K562 (cell line): ENCODE measurements around the gene STXBP6. TPM values are rescaled to one million over a fixed set of nuclear protein-coding genes. Genes with fewer than 3 reads are reported as not detected.

ENCODE experiments used
- ATAC-seq: fragments of 200-7000 bp; cut with Tn5 transposase; 3 replicates; pipeline ENCODE4 v1.9.1; 2020; ENCODE audit warnings: moderate library complexity
- BruUV-seq: library from RNA; stranded (reverse); fragments of 400-500 nt; replicated peaks from 2 replicates; lab custom pipeline; 2021; lab: Mats Ljungman, UMichigan
- CTCF ChIA-PET: fragments of 300-600 bp; formaldehyde crosslinking; extraction: SDS; loops from one replicate; lab custom pipeline; 2021; ENCODE audit warnings: low intra/inter-chr PET ratio; lab: Yijun Ruan, JAX
- POLR2A ChIA-PET: fragments of 300-600, 350-650 bp; sonication (Branson Sonifier 250); formaldehyde crosslinking; extraction: SDS; loops from one replicate; lab custom pipeline; 2021; ENCODE audit warnings: antibody characterized with exemption, inconsistent platforms; lab: Yijun Ruan, JAX
- DNase-seq, 4 experiments: peaks; one replicate each; pipeline versions ENCODE4 v3.0.0 to v3.0.0-alpha.2; 2011 to 2018; ENCODE audit warnings: low spot score in 3 of 4, mixed read lengths in 3 of 4; ENCODE audit errors: extremely low read depth in 1 of 4
- FAIRE-seq: peaks from 2 replicates; lab custom pipeline; 2011; peaks lifted over from hg19 to GRCh38; lab: Jason Lieb, UNC
- H2AFZ ChIP-seq: 2 replicates; pipeline ENCODE4 v1.6.0; 2011; ENCODE audit warnings: low read depth, low read length, control low read depth, inconsistent platforms
- H3K27ac ChIP-seq: fragments of 200-600 bp; 3 replicates; pipeline ENCODE4 v1.8.0; 2011; ENCODE audit warnings: low read depth, mild to moderate bottlenecking, control low read depth, inconsistent platforms, low read length, moderate library complexity, mixed read lengths; ENCODE audit errors: extremely low read depth
- H3K27me3 ChIP-seq, 2 experiments: fragments of 300-600 bp in 1 of 2; 2 replicates in 1 of 2; 3 replicates in 1 of 2; pipeline versions ENCODE4 v1.6.0 to v1.8.0; 2011; ENCODE audit warnings: inconsistent platforms in 2 of 2, low read length in 2 of 2, mild to moderate bottlenecking in 1 of 2, mixed read lengths in 1 of 2, moderate library complexity in 1 of 2; ENCODE audit not compliant: control insufficient read depth in 2 of 2, insufficient read depth in 2 of 2
- H3K36me3 ChIP-seq: fragments of 300-600 bp; 3 replicates; pipeline ENCODE4 v1.8.0; 2011; ENCODE audit warnings: mild to moderate bottlenecking, low read length, inconsistent platforms; ENCODE audit not compliant: control insufficient read depth, insufficient read depth
- H3K4me1 ChIP-seq, 2 experiments: fragments of 200-600 bp in 1 of 2; replicated peaks in 1 of 2; 2 replicates in 1 of 2; 3 replicates in 1 of 2; pipeline versions ENCODE4 v1.5.1 to v1.8.0; 2011; ENCODE audit warnings: inconsistent platforms in 2 of 2, low read length in 2 of 2, mild to moderate bottlenecking in 1 of 2, mixed read lengths in 1 of 2, moderate library complexity in 1 of 2; ENCODE audit not compliant: control insufficient read depth in 2 of 2, insufficient read depth in 2 of 2
- H3K4me2 ChIP-seq: 2 replicates; pipeline ENCODE4 v1.6.1; 2011; ENCODE audit warnings: low read length, control low read depth, inconsistent platforms, mixed read lengths; ENCODE audit not compliant: insufficient read depth
- H3K4me3 ChIP-seq: fragments of 200-600 bp; sonication (generic), shearing (Covaris generic); 2 replicates; pipeline ENCODE4 v1.5.1; 2016; ENCODE audit warnings: control low read depth, inconsistent platforms
- H3K79me2 ChIP-seq: fragments of 200-600 bp; 3 replicates; pipeline ENCODE4 v1.8.0; 2011; ENCODE audit warnings: low read length, inconsistent platforms; ENCODE audit not compliant: control insufficient read depth, insufficient read depth
- H3K9ac ChIP-seq, 2 experiments: 2 replicates each; pipeline versions ENCODE4 v1.6.0 to v1.6.1; 2011; ENCODE audit warnings: low read depth in 2 of 2, low read length in 2 of 2, control low read depth in 1 of 2, inconsistent platforms in 1 of 2, mild to moderate bottlenecking in 1 of 2, mixed read lengths in 1 of 2; ENCODE audit not compliant: insufficient read depth in 1 of 2
- H3K9me1 ChIP-seq: one replicate; pipeline ENCODE4 v1.6.0; 2011; ENCODE audit warnings: inconsistent platforms, mild to moderate bottlenecking, low read length, moderate library complexity; ENCODE audit not compliant: control insufficient read depth, insufficient read depth
- H3K9me3 ChIP-seq: replicated peaks from 2 replicates; pipeline ENCODE4 v1.5.1; 2011; ENCODE audit warnings: low read depth, low read length, inconsistent platforms; ENCODE audit not compliant: control insufficient read depth, insufficient read depth
- H4K20me1 ChIP-seq: replicated peaks from 2 replicates; pipeline ENCODE4 v1.6.1; 2011; ENCODE audit warnings: low read length, inconsistent platforms, mixed read lengths; ENCODE audit not compliant: control insufficient read depth, insufficient read depth
- CLOCK ChIP-seq: fragments of 250-450 bp; sonication (Bioruptor Pico); IDR thresholded peaks from 2 replicates; pipeline ENCODE4 v1.4.0; 2020; ENCODE audit warnings: mild to moderate bottlenecking, moderate library complexity, borderline replicate concordance
- CREBBP ChIP-seq: IDR thresholded peaks from one replicate; pipeline ENCODE4 v1.6.1; 2012; ENCODE audit warnings: low read depth, mild to moderate bottlenecking, control low read depth, inconsistent platforms, low read length
- EP300 ChIP-seq: IDR thresholded peaks from 2 replicates; pipeline ENCODE4 v1.6.1; 2012; ENCODE audit warnings: low read length, improper control_type of control experiment
- EWSR1 ChIP-seq: fragments of 450-650 bp; IDR thresholded peaks from 2 replicates; pipeline ENCODE4 v1.6.1; 2018; ENCODE audit warnings: borderline replicate concordance, mild to moderate bottlenecking, low read depth, moderate library complexity; ENCODE audit not compliant: partially characterized antibody
- FOXJ2 ChIP-seq: fragments of 200-800 bp; sonication (Bioruptor generic); IDR thresholded peaks from 2 replicates; pipeline ENCODE4 v1.6.1; 2016; ENCODE audit warnings: missing genetic modification characterization, missing compliant biosample characterization
- GTF2A2 ChIP-seq: IDR thresholded peaks from 2 replicates; pipeline ENCODE4 v1.6.1; 2016; ENCODE audit warnings: mild to moderate bottlenecking, missing genetic modification characterization, missing compliant biosample characterization
- IRF2 ChIP-seq: sonication (generic); formaldehyde crosslinking; IDR thresholded peaks from 2 replicates; pipeline ENCODE4 v1.8.1; 2022; ENCODE audit warnings: mild to moderate bottlenecking, missing genetic modification reagents
- MCM5 ChIP-seq: fragments of 450-650 bp; IDR thresholded peaks from 2 replicates; pipeline ENCODE4 v1.6.1; 2016; ENCODE audit warnings: low read depth
- MEF2D ChIP-seq: conservative IDR thresholded peaks from 2 replicates; pipeline ENCODE4 v1.6.1; 2016; ENCODE audit warnings: low read depth, missing genetic modification characterization, missing compliant biosample characterization
- MTF1 ChIP-seq: fragments of 250-450 bp; sonication (Bioruptor Pico); IDR thresholded peaks from 2 replicates; pipeline ENCODE4 v1.9.0; 2021; ENCODE audit warnings: moderate library complexity, mild to moderate bottlenecking, inconsistent platforms, borderline replicate concordance
- RAD51 ChIP-seq: fragments of 450-650 bp; IDR thresholded peaks from 2 replicates; pipeline ENCODE4 v1.7.1; 2016; ENCODE audit warnings: low read depth, mild to moderate bottlenecking, borderline replicate concordance
- SAFB ChIP-seq: fragments of 200-400 bp; formaldehyde crosslinking; IDR thresholded peaks from 2 replicates; pipeline ENCODE4 v1.6.1; 2017; ENCODE audit warnings: low read depth, low read length, borderline replicate concordance
- SAP30 ChIP-seq: fragments of 200-600 bp; sonication (generic); IDR thresholded peaks from 2 replicates; pipeline ENCODE4 v1.6.1; 2012; ENCODE audit warnings: borderline replicate concordance, low read depth, mild to moderate bottlenecking, moderate library complexity, low read length, control low read depth, inconsistent platforms; ENCODE audit not compliant: insufficient read depth, poor library complexity, severe bottlenecking
- SLC30A9 ChIP-seq: fragments of 250-450 bp; sonication (Bioruptor Pico); IDR thresholded peaks from 2 replicates; pipeline ENCODE4 v1.8.0; 2022; ENCODE audit warnings: mild to moderate bottlenecking, moderate library complexity
- SMAD2 ChIP-seq: fragments of 150-350 bp; IDR thresholded peaks from 2 replicates; pipeline ENCODE4 v1.6.1; 2014; ENCODE audit warnings: low read depth, mild to moderate bottlenecking, low read length
- TAF1 ChIP-seq: IDR thresholded peaks from 2 replicates; pipeline ENCODE4 v1.6.1; 2011; ENCODE audit warnings: mild to moderate bottlenecking, low read length, moderate library complexity; ENCODE audit not compliant: insufficient read depth, control insufficient read depth, severe bottlenecking; ENCODE audit errors: extremely low read depth
- WGBS: fragments of 100-300 bp; shearing (Covaris generic); methylation state at CpG from one replicate; pipeline ENCODE4 v1.1.6; 2016; ENCODE audit warnings: low coverage, mixed read lengths; ENCODE audit not compliant: insufficient coverage; ENCODE audit errors: missing lambda C conversion rate; 5-methylcytosine and 5-hydroxymethylcytosine counted together
- in situ Hi-C: fragments of 300-500 bp; cut with MboI; formaldehyde crosslinking; loops from 4 replicates; pipeline ENCODE4 v1.15.0; 2018; ENCODE audit warnings: inconsistent platforms, mixed read lengths
- intact Hi-C: fragments of 100-400 bp; cut with micrococcal nuclease; formaldehyde crosslinking; loops from 2 replicates; pipeline ENCODE4 v1.14.2; 2022
- polyA plus RNA-seq, 8 experiments: library from polyadenylated mRNA; depleted of rRNA in 4 of 8; stranded (reverse) in 5 of 8; unstranded in 3 of 8; fragments of >200 nt; fragmentation: Nextera tagmentation in 2 of 8; fragmentation: Illumina TruSeq in 1 of 8; extraction: Ambion mirVana in 2 of 8; extraction: Trizol in 1 of 8; gene quantifications; 2 replicates each; pipeline versions ENCODE4 v1.2.1 to v1.2.3, GENCODE V29; 2011 to 2014; ENCODE audit warnings: inconsistent platforms in 1 of 8, missing spikeins in 1 of 8
- total RNA-seq, 7 experiments: library from RNA; depleted of rRNA in 6 of 7; stranded (reverse); fragments of >200 nt in 6 of 7; fragmentation: Illumina TruSeq in 2 of 7; extraction: Trizol in 2 of 7; gene quantifications; 2 replicates each; pipeline versions ENCODE4 v1.2.1 to v1.2.3, GENCODE V29; 2011 to 2021; ENCODE audit warnings: low replicate concordance in 1 of 7
- TF ChIP-seq, protein P1 (sequence below): fragments of 150-350 bp; IDR thresholded peaks from 2 replicates; pipeline ENCODE4 v1.6.1; 2014; ENCODE audit warnings: low read depth, mild to moderate bottlenecking, low read length, borderline replicate concordance

The STXBP6 gene
- total and polyA plus RNA-seq, 9 of the 15 experiments (the other 6 are each of a cell fraction or from before 2014, with no cell fraction given): 0.27 to 0.89 (median 0.59) TPM

GRCh38 chr14:24818823-24819341 is 231.1 kb downstream of the STXBP6 start:
- H3K9ac ChIP-seq: no peak overlapping the region
- H3K79me2 ChIP-seq: no peaks in the 10 kb centered on the region
- DNase-seq (no peak), ATAC-seq (no peak), FAIRE-seq (no peak)
- H3K4me3 ChIP-seq: no peak overlapping the region
- H3K9me3 ChIP-seq: no peaks in the 10 kb centered on the region
- no peak overlapping the region for H2AFZ ChIP-seq
- no peaks in the 10 kb centered on the region for H3K4me1 ChIP-seq
- H4K20me1 ChIP-seq: no peaks in the 10 kb centered on the region
- in situ Hi-C loops: loop anchor here (25.0 kb wide), 1 partner anchor 318 kb away; no protein-coding TSS in a partner anchor
- no peak overlapping the region for H3K4me2 ChIP-seq
- peaks cover 0 to 4% of the 10 kb centered on the region in 2 experiments; a peak in 1 of 5 replicates for H3K27me3 ChIP-seq
- ChIA-PET POLR2A (interaction anchor here (0.8 kb wide), 1 partner anchor 21 kb away, joined by 3 read pairs; no protein-coding TSS in a partner anchor), CTCF (no interaction called here)
- WGBS: 5% methylated on average over 13 of the region's 13 CpGs
- H3K27ac ChIP-seq: no peak overlapping the region
- H3K36me3 ChIP-seq: no peaks in the 10 kb centered on the region
- no TSS peak for BruUV-seq
- no peaks in the 10 kb centered on the region for H3K9me1 ChIP-seq
- intact Hi-C loops: no loop called here
- TF ChIP-seq EP300 (no peak), CREBBP (no peak), FOXJ2 (no peak), SMAD2 (no peak), TAF1 (no peak), SAP30 (no peak), SLC30A9 (CRISPR knock-in tag) (no peak), CLOCK (CRISPR knock-in tag) (no peak), MCM5 (no peak), GTF2A2 (tag) (no peak), IRF2 (CRISPR knock-in tag) (no peak), MTF1 (no peak), RAD51 (no peak), MEF2D (tag) (no peak), EWSR1 (no peak), SAFB (no peak)
- TF ChIP-seq, protein P1, sequence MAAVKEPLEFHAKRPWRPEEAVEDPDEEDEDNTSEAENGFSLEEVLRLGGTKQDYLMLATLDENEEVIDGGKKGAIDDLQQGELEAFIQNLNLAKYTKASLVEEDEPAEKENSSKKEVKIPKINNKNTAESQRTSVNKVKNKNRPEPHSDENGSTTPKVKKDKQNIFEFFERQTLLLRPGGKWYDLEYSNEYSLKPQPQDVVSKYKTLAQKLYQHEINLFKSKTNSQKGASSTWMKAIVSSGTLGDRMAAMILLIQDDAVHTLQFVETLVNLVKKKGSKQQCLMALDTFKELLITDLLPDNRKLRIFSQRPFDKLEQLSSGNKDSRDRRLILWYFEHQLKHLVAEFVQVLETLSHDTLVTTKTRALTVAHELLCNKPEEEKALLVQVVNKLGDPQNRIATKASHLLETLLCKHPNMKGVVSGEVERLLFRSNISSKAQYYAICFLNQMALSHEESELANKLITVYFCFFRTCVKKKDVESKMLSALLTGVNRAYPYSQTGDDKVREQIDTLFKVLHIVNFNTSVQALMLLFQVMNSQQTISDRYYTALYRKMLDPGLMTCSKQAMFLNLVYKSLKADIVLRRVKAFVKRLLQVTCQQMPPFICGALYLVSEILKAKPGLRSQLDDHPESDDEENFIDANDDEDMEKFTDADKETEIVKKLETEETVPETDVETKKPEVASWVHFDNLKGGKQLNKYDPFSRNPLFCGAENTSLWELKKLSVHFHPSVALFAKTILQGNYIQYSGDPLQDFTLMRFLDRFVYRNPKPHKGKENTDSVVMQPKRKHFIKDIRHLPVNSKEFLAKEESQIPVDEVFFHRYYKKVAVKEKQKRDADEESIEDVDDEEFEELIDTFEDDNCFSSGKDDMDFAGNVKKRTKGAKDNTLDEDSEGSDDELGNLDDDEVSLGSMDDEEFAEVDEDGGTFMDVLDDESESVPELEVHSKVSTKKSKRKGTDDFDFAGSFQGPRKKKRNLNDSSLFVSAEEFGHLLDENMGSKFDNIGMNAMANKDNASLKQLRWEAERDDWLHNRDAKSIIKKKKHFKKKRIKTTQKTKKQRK: no peak
